AG08396 (cell line): ENCODE results near the gene EVL.

ENCODE experiments used
- DNase-seq: peaks from one replicate; pipeline ENCODE4 v3.0.0; 2012; ENCODE audit warnings: low spot score, mixed read lengths

EVL gene

GRCh38 chr14:100109594-100109955, 44.4 kb downstream of the EVL start:
- DNase-seq = no peak

GRCh38 chr14:100110816-100111215, 45.6 kb downstream of the EVL start:
- DNase-seq = no peak

- no peak for DNase-seq
Measured at GRCh38 chr14:100111931-100112704, 46.9 kb downstream of the EVL start.

GRCh38 chr14:100114109-100114765, 49.0 kb downstream of the EVL start:
- no peak for DNase-seq

- DNase-seq = no peak
Measured at GRCh38 chr14:100115236-100115635, 50.0 kb downstream of the EVL start.

- DNase-seq = no peak
Measured at GRCh38 chr14:100115726-100116125, 50.5 kb downstream of the EVL start.

GRCh38 chr14:100116134-100116533, 50.9 kb downstream of the EVL start:
- DNase-seq = no peak

- DNase-seq = no peak
Measured at GRCh38 chr14:100117026-100117425, 51.8 kb downstream of the EVL start.

GRCh38 chr14:100117633-100118395, 52.6 kb downstream of the EVL start:
- DNase-seq = no peak

- no peak for DNase-seq
Measured at GRCh38 chr14:100118396-100119011, 53.3 kb downstream of the EVL start.

- DNase-seq = no peak
Measured at GRCh38 chr14:100119251-100119650, 54.0 kb downstream of the EVL start.

- no peak for DNase-seq
Measured at GRCh38 chr14:100120522-100121269, 55.5 kb downstream of the EVL start.

- DNase-seq = no peak
Measured at GRCh38 chr14:100121643-100122480, 56.6 kb downstream of the EVL start.

- DNase-seq = no peak
Measured at GRCh38 chr14:100122481-100123223, 57.4 kb downstream of the EVL start.

- no peak for DNase-seq
Measured at GRCh38 chr14:100123618-100124017, 58.4 kb downstream of the EVL start.

GRCh38 chr14:100124551-100125088, 59.4 kb downstream of the EVL start:
- no peak for DNase-seq

- DNase-seq = no peak
Measured at GRCh38 chr14:100126401-100126800, 61.2 kb downstream of the EVL start.

- no peak for DNase-seq
Measured at GRCh38 chr14:100127853-100128455, 62.7 kb downstream of the EVL start.

GRCh38 chr14:100128688-100129087, 63.5 kb downstream of the EVL start:
- DNase-seq = no peak
